K562 (cell line): ENCODE data around the gene MFAP2. TPM values are rescaled to one million over a fixed set of nuclear protein-coding genes. Genes with fewer than 3 reads are reported as not detected.

ENCODE experiments used
- ATAC-seq: fragments of 200-7000 bp; cut with Tn5 transposase; 3 replicates; pipeline ENCODE4 v1.9.1; 2020; ENCODE audit warnings: moderate library complexity
- BruUV-seq: library from RNA; stranded (reverse); fragments of 400-500 nt; replicated peaks from 2 replicates; lab custom pipeline; 2021; lab: Mats Ljungman, UMichigan
- CTCF ChIA-PET: fragments of 300-600 bp; formaldehyde crosslinking; extraction: SDS; loops from one replicate; lab custom pipeline; 2021; ENCODE audit warnings: low intra/inter-chr PET ratio; lab: Yijun Ruan, JAX
- POLR2A ChIA-PET: fragments of 300-600, 350-650 bp; sonication (Branson Sonifier 250); formaldehyde crosslinking; extraction: SDS; loops from one replicate; lab custom pipeline; 2021; ENCODE audit warnings: antibody characterized with exemption, inconsistent platforms; lab: Yijun Ruan, JAX
- DNase-seq, 4 experiments: peaks; one replicate each; pipeline versions ENCODE4 v3.0.0 to v3.0.0-alpha.2; 2011 to 2018; ENCODE audit warnings: low spot score in 3 of 4, mixed read lengths in 3 of 4; ENCODE audit errors: extremely low read depth in 1 of 4
- FAIRE-seq: peaks from 2 replicates; lab custom pipeline; 2011; peaks lifted over from hg19 to GRCh38; lab: Jason Lieb, UNC
- H2AFZ ChIP-seq: 2 replicates; pipeline ENCODE4 v1.6.0; 2011; ENCODE audit warnings: low read depth, low read length, control low read depth, inconsistent platforms
- H3K27ac ChIP-seq: fragments of 200-600 bp; 3 replicates; pipeline ENCODE4 v1.8.0; 2011; ENCODE audit warnings: low read depth, mild to moderate bottlenecking, control low read depth, inconsistent platforms, low read length, moderate library complexity, mixed read lengths; ENCODE audit errors: extremely low read depth
- H3K27me3 ChIP-seq, 2 experiments: fragments of 300-600 bp in 1 of 2; 2 replicates in 1 of 2; 3 replicates in 1 of 2; pipeline versions ENCODE4 v1.6.0 to v1.8.0; 2011; ENCODE audit warnings: inconsistent platforms in 2 of 2, low read length in 2 of 2, mild to moderate bottlenecking in 1 of 2, mixed read lengths in 1 of 2, moderate library complexity in 1 of 2; ENCODE audit not compliant: control insufficient read depth in 2 of 2, insufficient read depth in 2 of 2
- H3K36me3 ChIP-seq: fragments of 300-600 bp; 3 replicates; pipeline ENCODE4 v1.8.0; 2011; ENCODE audit warnings: mild to moderate bottlenecking, low read length, inconsistent platforms; ENCODE audit not compliant: control insufficient read depth, insufficient read depth
- H3K4me1 ChIP-seq, 2 experiments: fragments of 200-600 bp in 1 of 2; replicated peaks in 1 of 2; 2 replicates in 1 of 2; 3 replicates in 1 of 2; pipeline versions ENCODE4 v1.5.1 to v1.8.0; 2011; ENCODE audit warnings: inconsistent platforms in 2 of 2, low read length in 2 of 2, mild to moderate bottlenecking in 1 of 2, mixed read lengths in 1 of 2, moderate library complexity in 1 of 2; ENCODE audit not compliant: control insufficient read depth in 2 of 2, insufficient read depth in 2 of 2
- H3K4me2 ChIP-seq: 2 replicates; pipeline ENCODE4 v1.6.1; 2011; ENCODE audit warnings: low read length, control low read depth, inconsistent platforms, mixed read lengths; ENCODE audit not compliant: insufficient read depth
- H3K4me3 ChIP-seq: fragments of 200-600 bp; sonication (generic), shearing (Covaris generic); 2 replicates; pipeline ENCODE4 v1.5.1; 2016; ENCODE audit warnings: control low read depth, inconsistent platforms
- H3K79me2 ChIP-seq: fragments of 200-600 bp; 3 replicates; pipeline ENCODE4 v1.8.0; 2011; ENCODE audit warnings: low read length, inconsistent platforms; ENCODE audit not compliant: control insufficient read depth, insufficient read depth
- H3K9ac ChIP-seq, 2 experiments: 2 replicates each; pipeline versions ENCODE4 v1.6.0 to v1.6.1; 2011; ENCODE audit warnings: low read depth in 2 of 2, low read length in 2 of 2, control low read depth in 1 of 2, inconsistent platforms in 1 of 2, mild to moderate bottlenecking in 1 of 2, mixed read lengths in 1 of 2; ENCODE audit not compliant: insufficient read depth in 1 of 2
- H3K9me1 ChIP-seq: one replicate; pipeline ENCODE4 v1.6.0; 2011; ENCODE audit warnings: inconsistent platforms, mild to moderate bottlenecking, low read length, moderate library complexity; ENCODE audit not compliant: control insufficient read depth, insufficient read depth
- H3K9me3 ChIP-seq: replicated peaks from 2 replicates; pipeline ENCODE4 v1.5.1; 2011; ENCODE audit warnings: low read depth, low read length, inconsistent platforms; ENCODE audit not compliant: control insufficient read depth, insufficient read depth
- H4K20me1 ChIP-seq: replicated peaks from 2 replicates; pipeline ENCODE4 v1.6.1; 2011; ENCODE audit warnings: low read length, inconsistent platforms, mixed read lengths; ENCODE audit not compliant: control insufficient read depth, insufficient read depth
- BRCA1 ChIP-seq, 2 experiments: fragments of 450-650 bp in 1 of 2; sonication (generic) in 1 of 2; formaldehyde crosslinking in 1 of 2; IDR thresholded peaks; 2 replicates each; pipeline versions ENCODE4 v1.5.0 to v1.6.1; 2017 to 2020; ENCODE audit warnings: mild to moderate bottlenecking in 1 of 2, missing genetic modification reagents in 1 of 2
- CEBPG ChIP-seq, 3 experiments: fragments of 200-800 bp in 1 of 3; sonication (Bioruptor generic) in 1 of 3; sonication (generic) in 1 of 3; formaldehyde crosslinking in 1 of 3; IDR thresholded peaks in 2 of 3; conservative IDR thresholded peaks in 1 of 3; 2 replicates each; pipeline versions ENCODE4 v1.6.1 to v1.8.0; 2016 to 2022; ENCODE audit warnings: missing compliant biosample characterization in 2 of 3, missing genetic modification characterization in 2 of 3, mild to moderate bottlenecking in 1 of 3, missing genetic modification reagents in 1 of 3
- CHD1 ChIP-seq: fragments of 200-600 bp; sonication (generic); IDR thresholded peaks from one replicate; pipeline ENCODE4 v1.6.1; 2012; ENCODE audit warnings: mild to moderate bottlenecking, moderate library complexity, low read length, inconsistent platforms
- CREB1 ChIP-seq, 2 experiments: sonication (generic) in 1 of 2; formaldehyde crosslinking in 1 of 2; IDR thresholded peaks; 2 replicates each; pipeline versions ENCODE4 v1.6.1 to v1.8.0; 2012 to 2022; ENCODE audit warnings: inconsistent platforms in 1 of 2, mild to moderate bottlenecking in 1 of 2, missing genetic modification reagents in 1 of 2, moderate library complexity in 1 of 2
- EGR1 ChIP-seq: fragments of 450-650 bp; conservative IDR thresholded peaks from 2 replicates; pipeline ENCODE4 v1.6.1; 2017; ENCODE audit warnings: mild to moderate bottlenecking
- EP400 ChIP-seq: fragments of 450-650 bp; IDR thresholded peaks from 2 replicates; pipeline ENCODE4 v1.6.1; 2017; ENCODE audit warnings: antibody characterized with exemption, mild to moderate bottlenecking, moderate library complexity
- JUN ChIP-seq, 2 experiments: sonication (generic) in 1 of 2; formaldehyde crosslinking in 1 of 2; IDR thresholded peaks; 2 replicates each; pipeline versions ENCODE4 v1.6.1 to v1.8.0; 2012 to 2022; ENCODE audit warnings: borderline replicate concordance in 2 of 2, mild to moderate bottlenecking in 2 of 2, improper control_type of control experiment in 1 of 2, low read depth in 1 of 2, low read length in 1 of 2, missing genetic modification reagents in 1 of 2
- PHF20 ChIP-seq: fragments of 450-650 bp; IDR thresholded peaks from 2 replicates; pipeline ENCODE4 v1.6.1; 2018; ENCODE audit not compliant: partially characterized antibody
- SREBF1 ChIP-seq: fragments of 150-350 bp; IDR thresholded peaks from 2 replicates; pipeline ENCODE4 v1.6.1; 2014; ENCODE audit warnings: antibody characterized with exemption, low read depth, low read length, borderline replicate concordance
- ZNF12 ChIP-seq: sonication (generic); formaldehyde crosslinking; IDR thresholded peaks from 2 replicates; pipeline ENCODE4 v1.4.0; 2020; ENCODE audit warnings: mild to moderate bottlenecking, missing genetic modification reagents
- ZNF24 ChIP-seq: fragments of 450-650 bp; IDR thresholded peaks from 2 replicates; pipeline ENCODE4 v1.6.1; 2016
- ZNF780A ChIP-seq: fragments of 250-450 bp; sonication (Bioruptor Pico); IDR thresholded peaks from 2 replicates; pipeline ENCODE4 v1.5.0; 2021; ENCODE audit warnings: mild to moderate bottlenecking
- WGBS: fragments of 100-300 bp; shearing (Covaris generic); methylation state at CpG from one replicate; pipeline ENCODE4 v1.1.6; 2016; ENCODE audit warnings: low coverage, mixed read lengths; ENCODE audit not compliant: insufficient coverage; ENCODE audit errors: missing lambda C conversion rate; 5-methylcytosine and 5-hydroxymethylcytosine counted together
- in situ Hi-C: fragments of 300-500 bp; cut with MboI; formaldehyde crosslinking; loops from 4 replicates; pipeline ENCODE4 v1.15.0; 2018; ENCODE audit warnings: inconsistent platforms, mixed read lengths
- intact Hi-C: fragments of 100-400 bp; cut with micrococcal nuclease; formaldehyde crosslinking; loops from 2 replicates; pipeline ENCODE4 v1.14.2; 2022
- polyA plus RNA-seq, 8 experiments: library from polyadenylated mRNA; depleted of rRNA in 4 of 8; stranded (reverse) in 5 of 8; unstranded in 3 of 8; fragments of >200 nt; fragmentation: Nextera tagmentation in 2 of 8; fragmentation: Illumina TruSeq in 1 of 8; extraction: Ambion mirVana in 2 of 8; extraction: Trizol in 1 of 8; gene quantifications; 2 replicates each; pipeline versions ENCODE4 v1.2.1 to v1.2.3, GENCODE V29; 2011 to 2014; ENCODE audit warnings: inconsistent platforms in 1 of 8, missing spikeins in 1 of 8
- total RNA-seq, 7 experiments: library from RNA; depleted of rRNA in 6 of 7; stranded (reverse); fragments of >200 nt in 6 of 7; fragmentation: Illumina TruSeq in 2 of 7; extraction: Trizol in 2 of 7; gene quantifications; 2 replicates each; pipeline versions ENCODE4 v1.2.1 to v1.2.3, GENCODE V29; 2011 to 2021; ENCODE audit warnings: low replicate concordance in 1 of 7
- TF ChIP-seq, protein P1 (sequence below): sonication (generic); formaldehyde crosslinking; IDR thresholded peaks from 2 replicates; pipeline ENCODE4 v1.9.0; 2022; ENCODE audit warnings: mild to moderate bottlenecking, missing genetic modification reagents
- TF ChIP-seq, protein P2 (sequence below): sonication (generic); formaldehyde crosslinking; IDR thresholded peaks from 2 replicates; pipeline ENCODE4 v1.8.0; 2022; ENCODE audit warnings: missing genetic modification reagents, mild to moderate bottlenecking, moderate library complexity, borderline replicate concordance
- TF ChIP-seq, protein P3 (sequence below): fragments of 200-800 bp; sonication (Bioruptor generic); IDR thresholded peaks from 2 replicates; pipeline ENCODE4 v1.6.1; 2017; ENCODE audit warnings: missing genetic modification characterization, missing compliant biosample characterization
- TF ChIP-seq, protein P4 (sequence below): fragments of 450-650 bp; IDR thresholded peaks from 2 replicates; pipeline ENCODE4 v1.6.1; 2017; ENCODE audit warnings: antibody characterized with exemption

The MFAP2 gene
- total and polyA plus RNA-seq, 9 of the 15 experiments (the other 6 are each of a cell fraction or from before 2014, with no cell fraction given): not detected

DNA sequence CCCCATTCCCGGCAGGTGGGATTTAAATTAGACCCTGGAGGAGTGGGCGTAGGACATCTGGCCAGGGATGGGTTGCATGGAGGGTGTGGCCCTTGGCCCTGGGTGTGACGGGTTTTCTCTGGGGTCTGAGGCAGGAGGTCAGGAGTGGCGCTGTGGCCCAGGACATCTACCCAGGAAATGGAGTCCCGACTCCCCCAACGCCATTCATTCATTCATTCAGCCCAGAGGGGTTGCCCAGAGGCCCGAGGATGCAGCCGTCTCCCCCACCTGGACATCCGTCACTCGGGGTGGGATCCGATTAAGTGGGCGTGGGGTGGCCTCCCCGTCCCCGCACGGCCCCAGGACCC, 30.6 kb upstream of the MFAP2 start:
- no peak overlapping the region for H3K27ac ChIP-seq
- POLR2A ChIA-PET: no interaction called here
- CTCF ChIA-PET: no interaction called here
- TF ChIP-seq, protein P1, sequence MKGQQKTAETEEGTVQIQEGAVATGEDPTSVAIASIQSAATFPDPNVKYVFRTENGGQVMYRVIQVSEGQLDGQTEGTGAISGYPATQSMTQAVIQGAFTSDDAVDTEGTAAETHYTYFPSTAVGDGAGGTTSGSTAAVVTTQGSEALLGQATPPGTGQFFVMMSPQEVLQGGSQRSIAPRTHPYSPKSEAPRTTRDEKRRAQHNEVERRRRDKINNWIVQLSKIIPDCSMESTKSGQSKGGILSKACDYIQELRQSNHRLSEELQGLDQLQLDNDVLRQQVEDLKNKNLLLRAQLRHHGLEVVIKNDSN (CRISPR knock-in tag): 0 out of 2 replicates have a peak, but pooled peaks have one; percentile 15
- TF ChIP-seq SREBF1 (no peak), PHF20 (peak; percentile 12), CHD1 (peak; percentile 23), ZNF780A (no peak), EGR1 (peak; percentile 13), EP400 (no peak), JUN (IDR thresholded peaks at IDR 0.05; ENCODE audit: borderline replicate concordance, low read depth, low read length) (no peak), JUN (CRISPR knock-in tag; IDR thresholded peaks at IDR 0.05; ENCODE audit: borderline replicate concordance) (0 out of 2 replicates have a peak, but pooled peaks have one; percentile 24), CREB1 (IDR thresholded peaks at IDR 0.05) (no peak), CREB1 (CRISPR knock-in tag; IDR thresholded peaks at IDR 0.05) (no peak), ZNF12 (CRISPR knock-in tag) (0 out of 2 replicates have a peak, but pooled peaks have one; percentile 13), CEBPG (CRISPR knock-in tag; IDR thresholded peaks at IDR 0.05) (no peak), CEBPG (tag; conservative IDR thresholded peaks at IDR 0.05 in 1 of 2, IDR thresholded peaks at IDR 0.05 in 1 of 2) (no peak), BRCA1 (IDR thresholded peaks at IDR 0.05) (no peak), BRCA1 (CRISPR knock-in tag; IDR thresholded peaks at IDR 0.05) (peak; percentile 68; the same call in 1 of the 2 replicates), ZNF24 (peak; percentile 84; the same call in 1 of the 2 replicates)
- TF ChIP-seq, protein P2, sequence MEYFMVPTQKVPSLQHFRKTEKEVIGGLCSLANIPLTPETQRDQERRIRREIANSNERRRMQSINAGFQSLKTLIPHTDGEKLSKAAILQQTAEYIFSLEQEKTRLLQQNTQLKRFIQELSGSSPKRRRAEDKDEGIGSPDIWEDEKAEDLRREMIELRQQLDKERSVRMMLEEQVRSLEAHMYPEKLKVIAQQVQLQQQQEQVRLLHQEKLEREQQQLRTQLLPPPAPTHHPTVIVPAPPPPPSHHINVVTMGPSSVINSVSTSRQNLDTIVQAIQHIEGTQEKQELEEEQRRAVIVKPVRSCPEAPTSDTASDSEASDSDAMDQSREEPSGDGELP (CRISPR knock-in tag): 0 out of 2 replicates have a peak, but pooled peaks have one; percentile 21
- TF ChIP-seq, protein P3, sequence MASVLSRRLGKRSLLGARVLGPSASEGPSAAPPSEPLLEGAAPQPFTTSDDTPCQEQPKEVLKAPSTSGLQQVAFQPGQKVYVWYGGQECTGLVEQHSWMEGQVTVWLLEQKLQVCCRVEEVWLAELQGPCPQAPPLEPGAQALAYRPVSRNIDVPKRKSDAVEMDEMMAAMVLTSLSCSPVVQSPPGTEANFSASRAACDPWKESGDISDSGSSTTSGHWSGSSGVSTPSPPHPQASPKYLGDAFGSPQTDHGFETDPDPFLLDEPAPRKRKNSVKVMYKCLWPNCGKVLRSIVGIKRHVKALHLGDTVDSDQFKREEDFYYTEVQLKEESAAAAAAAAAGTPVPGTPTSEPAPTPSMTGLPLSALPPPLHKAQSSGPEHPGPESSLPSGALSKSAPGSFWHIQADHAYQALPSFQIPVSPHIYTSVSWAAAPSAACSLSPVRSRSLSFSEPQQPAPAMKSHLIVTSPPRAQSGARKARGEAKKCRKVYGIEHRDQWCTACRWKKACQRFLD (CRISPR knock-in tag): 0 out of 2 replicates have a peak, but pooled peaks have one; percentile 7
- TF ChIP-seq, protein P4, sequence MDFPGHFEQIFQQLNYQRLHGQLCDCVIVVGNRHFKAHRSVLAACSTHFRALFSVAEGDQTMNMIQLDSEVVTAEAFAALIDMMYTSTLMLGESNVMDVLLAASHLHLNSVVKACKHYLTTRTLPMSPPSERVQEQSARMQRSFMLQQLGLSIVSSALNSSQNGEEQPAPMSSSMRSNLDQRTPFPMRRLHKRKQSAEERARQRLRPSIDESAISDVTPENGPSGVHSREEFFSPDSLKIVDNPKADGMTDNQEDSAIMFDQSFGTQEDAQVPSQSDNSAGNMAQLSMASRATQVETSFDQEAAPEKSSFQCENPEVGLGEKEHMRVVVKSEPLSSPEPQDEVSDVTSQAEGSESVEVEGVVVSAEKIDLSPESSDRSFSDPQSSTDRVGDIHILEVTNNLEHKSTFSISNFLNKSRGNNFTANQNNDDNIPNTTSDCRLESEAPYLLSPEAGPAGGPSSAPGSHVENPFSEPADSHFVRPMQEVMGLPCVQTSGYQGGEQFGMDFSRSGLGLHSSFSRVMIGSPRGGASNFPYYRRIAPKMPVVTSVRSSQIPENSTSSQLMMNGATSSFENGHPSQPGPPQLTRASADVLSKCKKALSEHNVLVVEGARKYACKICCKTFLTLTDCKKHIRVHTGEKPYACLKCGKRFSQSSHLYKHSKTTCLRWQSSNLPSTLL: no peak

More for the DNA sequence above, 30.6 kb upstream of the MFAP2 start:
- Histone ChIP-seq H2AFZ (peak overlapping the region; percentile 99), H4K20me1 (no peaks in the 10 kb centered on the region), H3K9me3 (no peaks in the 10 kb centered on the region), H3K36me3 (no peaks in the 10 kb centered on the region), H3K9me1 (no peaks in the 10 kb centered on the region), H3K27me3 (no peaks in the 10 kb centered on the region), H3K9ac (peak overlapping the region; percentile 54 to 92; a peak in 3 of 4 replicates), H3K4me2 (peak overlapping the region; percentile 94), H3K4me3 (peak overlapping the region; percentile 84), H3K4me1 (peaks cover 25 to 29% of the 10 kb centered on the region in 2 experiments), H3K79me2 (no peaks in the 10 kb centered on the region; the same call in 2 of the 3 replicates)
- FAIRE-seq (no peak), ATAC-seq (no peak), DNase-seq (peak in 3 of 4 experiments; percentile 22 to 54 (median 53))
- intact Hi-C loops: no loop called here
- BruUV-seq: TSS peak; percentile 49
- in situ Hi-C loops: no loop called here
- 1% methylated on average over 15 of the region's 15 CpGs for WGBS
